DMS53 treated with DMSO at 0.1 percent for 48 hours (cell line): ENCODE measurements around the gene PIR.

ENCODE experiments used
- DNase-seq: peaks from one replicate; lab custom pipeline; 2025; ENCODE audit not compliant: unreplicated experiment; lab: John Stamatoyannopoulos, UW

Gene PIR

GRCh38 chrX:15492469-15492868 lies 664 bp downstream of the PIR start:
- DNase-seq, result no peak

GRCh38 chrX:15483891-15484290 lies 9.2 kb downstream of the PIR start:
- no peak for DNase-seq

- no peak for DNase-seq
Observed at GRCh38 chrX:15475486-15475885, 17.6 kb downstream of the PIR start.

GRCh38 chrX:15475021-15475420 lies 18.1 kb downstream of the PIR start:
- DNase-seq, result no peak

- DNase-seq, result no peak
Observed at GRCh38 chrX:15474028-15474427, 19.1 kb downstream of the PIR start.

- DNase-seq, result no peak
Observed at GRCh38 chrX:15472531-15472930, 20.6 kb downstream of the PIR start.

GRCh38 chrX:15471028-15471427 lies 22.1 kb downstream of the PIR start:
- DNase-seq, result peak; percentile 43

- DNase-seq, result no peak
Observed at GRCh38 chrX:15469613-15470012, 23.5 kb downstream of the PIR start.

- DNase-seq, result no peak
Observed at GRCh38 chrX:15468036-15468435, 25.1 kb downstream of the PIR start.

GRCh38 chrX:15465896-15466651 lies 27.1 kb downstream of the PIR start:
- no peak for DNase-seq

- no peak for DNase-seq
Observed at GRCh38 chrX:15465347-15465746, 27.8 kb downstream of the PIR start.

GRCh38 chrX:15464704-15465103 lies 28.4 kb downstream of the PIR start:
- DNase-seq, result no peak

GRCh38 chrX:15451913-15452312 lies 41.2 kb downstream of the PIR start:
- no peak for DNase-seq

GRCh38 chrX:15448010-15448639 lies 45.0 kb downstream of the PIR start:
- DNase-seq, result no peak

- no peak for DNase-seq
Observed at GRCh38 chrX:15441464-15441863, 51.7 kb downstream of the PIR start.

- DNase-seq, result no peak
Observed at GRCh38 chrX:15438332-15438731, 54.8 kb downstream of the PIR start.

- no peak for DNase-seq
Observed at GRCh38 chrX:15437724-15438123, 55.4 kb downstream of the PIR start.

GRCh38 chrX:15435836-15436619 lies 57.1 kb downstream of the PIR start:
- no peak for DNase-seq

GRCh38 chrX:15434205-15434604 lies 58.9 kb downstream of the PIR start:
- no peak for DNase-seq

GRCh38 chrX:15430584-15430983 lies 62.5 kb downstream of the PIR start:
- DNase-seq, result no peak

- DNase-seq, result no peak
Observed at GRCh38 chrX:15430076-15430475, 63.1 kb downstream of the PIR start.

GRCh38 chrX:15425024-15425423 lies 68.1 kb downstream of the PIR start:
- no peak for DNase-seq
